GM21825 (cell line): Measurements from ENCODE around the gene ZNF30.
"Not testable (repeated sequence)": the region's sequence is repeated elsewhere in the genome, so short reads cannot be mapped to it uniquely, and the experiment has no call there.

Source experiments
- ATAC-seq: cut with Tn5 transposase; IDR thresholded peaks from one replicate; pipeline ENCODE4 v1.9.1; 2021; ENCODE audit warnings: mild to moderate bottlenecking, moderate library complexity; ENCODE audit not compliant: unreplicated experiment

The ZNF30 gene

DNA sequence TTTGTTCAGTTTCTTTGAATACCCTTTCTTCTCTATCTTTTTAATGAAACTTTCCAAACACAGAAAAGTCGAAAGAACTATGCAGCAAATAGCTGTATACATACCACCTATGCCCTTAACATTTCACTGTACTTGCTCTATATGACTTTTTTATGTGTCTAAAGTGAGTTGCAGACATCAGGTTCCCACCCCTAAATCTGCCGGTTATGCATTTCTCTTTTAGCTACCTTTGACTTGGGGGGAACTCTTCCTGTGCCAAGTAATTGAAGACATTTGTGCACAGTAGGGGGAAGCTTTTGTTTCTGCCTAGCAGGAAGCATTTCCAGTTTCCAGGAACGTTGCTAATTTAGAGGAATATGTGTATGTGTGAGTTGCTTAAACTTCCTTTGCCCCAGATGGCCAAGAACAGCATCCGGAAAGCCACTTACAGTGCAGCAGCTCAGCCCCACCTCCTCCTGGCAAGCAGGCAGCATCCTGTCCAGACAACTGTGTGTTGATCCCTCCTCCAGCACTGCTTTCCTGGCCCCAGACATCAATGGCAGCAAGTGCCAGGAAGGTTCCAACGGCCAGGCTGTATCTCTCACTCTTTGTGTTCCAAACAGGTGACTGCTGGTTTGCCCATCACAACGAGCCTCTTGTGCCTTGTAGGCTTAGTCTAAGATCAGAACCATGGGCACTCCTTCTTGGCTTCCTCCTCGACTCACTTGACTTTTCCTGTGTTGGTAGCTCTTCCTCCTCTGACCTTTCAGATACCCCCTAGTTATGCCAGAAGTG, 58.7 kb downstream of the ZNF30 start:
- no peak for ATAC-seq

GRCh38 chr19:34988119-34988518, 61.4 kb downstream of the ZNF30 start:
- ATAC-seq, result no peak

- no peak for ATAC-seq
Observed at GRCh38 chr19:34989298-34989697, 62.6 kb downstream of the ZNF30 start.

DNA sequence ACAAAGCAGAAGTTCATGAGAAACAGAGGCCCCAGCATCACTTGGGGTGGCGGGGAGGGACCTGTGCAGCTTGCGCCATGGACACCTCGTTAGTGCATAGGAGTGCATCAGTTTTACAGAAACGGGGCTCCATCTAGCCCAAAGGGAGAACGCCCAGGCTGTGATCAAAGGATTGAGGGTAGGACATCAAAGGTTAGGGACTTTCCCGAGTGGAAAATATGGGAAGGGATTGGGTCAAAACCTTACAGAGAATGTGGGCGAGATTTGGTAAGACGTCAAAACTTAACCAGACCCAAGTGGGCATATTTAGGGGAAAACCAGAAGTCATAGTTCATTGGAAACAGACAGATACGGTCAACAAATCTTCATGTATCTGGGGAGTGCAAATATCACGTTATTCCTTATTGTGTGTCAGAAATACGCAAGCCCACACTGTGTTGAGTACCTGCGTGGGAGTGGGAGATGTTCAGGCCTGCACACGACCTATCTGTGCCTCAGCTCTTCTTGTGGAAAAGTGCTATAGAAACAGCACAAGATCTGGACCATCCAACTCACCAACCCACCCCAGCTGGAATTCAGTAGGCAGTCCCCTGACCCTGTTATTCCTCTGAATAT, 64.0 kb downstream of the ZNF30 start:
- no peak for ATAC-seq

- no peak for ATAC-seq
Observed at GRCh38 chr19:34991542-34992333, 65.0 kb downstream of the ZNF30 start.

DNA sequence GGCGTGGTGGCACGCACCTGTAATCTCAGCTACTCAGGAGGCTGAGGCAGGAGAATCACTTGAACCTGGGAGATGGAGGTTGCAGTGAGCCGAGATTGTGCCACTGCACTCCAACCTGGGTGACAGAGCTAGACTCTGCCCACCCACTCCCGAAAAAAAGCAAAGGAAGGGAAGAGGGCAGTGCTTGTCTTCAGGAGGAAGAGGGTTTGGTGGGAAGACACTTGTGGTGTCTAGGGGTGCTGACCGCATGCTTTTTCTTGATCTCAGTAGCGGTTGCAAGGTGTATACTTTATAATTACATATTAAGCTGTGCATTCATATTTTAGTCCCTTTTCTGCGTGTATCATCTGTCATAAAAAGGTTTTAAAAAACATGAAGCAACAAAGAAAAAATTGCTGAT, 65.9 kb downstream of the ZNF30 start:
- ATAC-seq, result not testable (repeated sequence)

- ATAC-seq, result no peak
Observed at GRCh38 chr19:34994286-34994642, 67.6 kb downstream of the ZNF30 start.
